HCT116 (cell line): ENCODE results near the gene ARID3A. TPM values are rescaled to one million over a fixed set of nuclear protein-coding genes. Genes with fewer than 3 reads are reported as not detected.

Experiments
- ATAC-seq: fragments of 200-7000 bp; cut with Tn5 transposase; 2 replicates; pipeline ENCODE4 v1.9.1; 2020; ENCODE audit warnings: mild to moderate bottlenecking, moderate library complexity
- BruUV-seq: library from RNA; stranded (reverse); fragments of 400-500 nt; replicated peaks from 2 replicates; lab custom pipeline; 2021; lab: Mats Ljungman, UMichigan
- CTCF ChIA-PET: fragments of 300-600 bp; sonication (Branson Sonifier 250); formaldehyde crosslinking; loops from one replicate; lab custom pipeline; 2021; ENCODE audit warnings: antibody characterized with exemption; lab: Charles Lee
- POLR2A ChIA-PET: fragments of 300-600, 350-600 bp; sonication (Branson Sonifier 250); formaldehyde crosslinking; loops from one replicate; lab custom pipeline; 2021; ENCODE audit warnings: antibody characterized with exemption; lab: Charles Lee
- RAD21 ChIA-PET, 2 experiments: fragments of 300-600 bp; sonication (Branson Sonifier 250); formaldehyde crosslinking; loops; one replicate each; lab custom pipeline; 2023; ENCODE audit warnings: low total read pairs in 2 of 2; ENCODE audit not compliant: uncharacterized antibody in 2 of 2, unreplicated experiment in 2 of 2, low non-redundant PET in 1 of 2; lab: Charles Lee
- DNase-seq: peaks from one replicate; pipeline ENCODE4 v3.0.0-alpha.2; 2010; ENCODE audit warnings: low read depth, low spot score
- H2AFZ ChIP-seq: fragments of 200-600 bp; shearing (Covaris generic), sonication (generic); 2 replicates; pipeline ENCODE4 v1.6.1; 2017; ENCODE audit warnings: low read depth, mixed run types, mixed read lengths, antibody characterized with exemption, low read length; ENCODE audit not compliant: poor library complexity, severe bottlenecking
- H3K27ac ChIP-seq: 2 replicates; pipeline ENCODE4 v1.5.1; 2012; ENCODE audit warnings: low read depth, low read length
- H3K27me3 ChIP-seq: fragments of 200-600 bp; sonication (generic); 2 replicates; pipeline ENCODE4 v1.6.1; 2016; ENCODE audit warnings: mixed run types, low read length, mixed read lengths; ENCODE audit not compliant: insufficient read depth
- H3K36me3 ChIP-seq, 2 experiments: fragments of 200-500 bp in 1 of 2; fragments of 200-600 bp in 1 of 2; sonication (Bioruptor generic) in 1 of 2; sonication (generic) in 1 of 2; 2 replicates each; pipeline versions ENCODE4 v1.5.1 to v1.6.1; 2014 to 2016; ENCODE audit warnings: low read length in 2 of 2, inconsistent platforms in 1 of 2, mixed read lengths in 1 of 2, mixed run types in 1 of 2; ENCODE audit not compliant: insufficient read depth in 2 of 2, control insufficient read depth in 1 of 2
- H3K4me1 ChIP-seq, 2 experiments: fragments of 200-600 bp in 1 of 2; sonication (generic) in 1 of 2; 2 replicates each; pipeline versions ENCODE4 v1.5.1 to v1.6.1; 2012 to 2017; ENCODE audit warnings: low read length in 2 of 2, inconsistent platforms in 1 of 2, mild to moderate bottlenecking in 1 of 2, mixed read lengths in 1 of 2, mixed run types in 1 of 2, moderate library complexity in 1 of 2; ENCODE audit not compliant: insufficient read depth in 2 of 2, control insufficient read depth in 1 of 2
- H3K4me2 ChIP-seq: fragments of 200-600 bp; sonication (generic); 2 replicates; pipeline ENCODE4 v1.6.1; 2017; ENCODE audit warnings: mixed run types, low read length, mixed read lengths
- H3K4me3 ChIP-seq, 2 experiments: fragments of 200-600 bp in 1 of 2; sonication (generic) in 1 of 2; replicated peaks in 1 of 2; 2 replicates each; pipeline ENCODE4 v1.5.1; 2011 to 2016; ENCODE audit warnings: low read length in 2 of 2, control low read depth in 1 of 2, low read depth in 1 of 2, mild to moderate bottlenecking in 1 of 2, mixed read lengths in 1 of 2, mixed run types in 1 of 2
- H3K79me2 ChIP-seq: fragments of 200-600 bp; sonication (generic); 2 replicates; pipeline ENCODE4 v1.6.1; 2017; ENCODE audit warnings: mild to moderate bottlenecking, mixed run types, low read length, moderate library complexity, mixed read lengths; ENCODE audit not compliant: insufficient read depth
- H3K9ac ChIP-seq: fragments of 200-600 bp; sonication (generic); 2 replicates; pipeline ENCODE4 v1.6.1; 2016; ENCODE audit warnings: low read length, mixed read lengths
- H3K9me2 ChIP-seq: fragments of 200-600 bp; sonication (generic), shearing (Covaris generic); 2 replicates; pipeline ENCODE4 v1.6.1; 2017; ENCODE audit warnings: mixed run types, mild to moderate bottlenecking, moderate library complexity; ENCODE audit not compliant: insufficient read depth
- H3K9me3 ChIP-seq, 2 experiments: fragments of 200-500 bp in 1 of 2; fragments of 200-600 bp in 1 of 2; sonication (Bioruptor generic) in 1 of 2; sonication (generic) in 1 of 2; 2 replicates each; pipeline ENCODE4 v1.6.1; 2014 to 2017; ENCODE audit warnings: low read length in 2 of 2, mixed read lengths in 2 of 2, inconsistent platforms in 1 of 2, low read depth in 1 of 2, mild to moderate bottlenecking in 1 of 2, mixed run types in 1 of 2, moderate library complexity in 1 of 2; ENCODE audit not compliant: control insufficient read depth in 1 of 2, insufficient read depth in 1 of 2
- H4K20me1 ChIP-seq: fragments of 200-600 bp; sonication (generic), shearing (Covaris generic); 2 replicates; pipeline ENCODE4 v1.6.1; 2017; ENCODE audit warnings: mixed run types, mild to moderate bottlenecking, moderate library complexity; ENCODE audit not compliant: insufficient read depth
- EZH2 ChIP-seq: fragments of 200-600 bp; sonication (generic); IDR thresholded peaks from 2 replicates; pipeline ENCODE4 v1.6.1; 2017; ENCODE audit warnings: antibody characterized with exemption, mixed run types
- EZH2phosphoT487 ChIP-seq: fragments of 200-600 bp; IDR thresholded peaks from 2 replicates; pipeline ENCODE4 v1.6.1; 2018; ENCODE audit warnings: antibody characterized with exemption, borderline replicate concordance
- MAX ChIP-seq: IDR thresholded peaks from 2 replicates; pipeline ENCODE4 v1.6.1; 2012
- POLR2A ChIP-seq: IDR thresholded peaks from 2 replicates; pipeline ENCODE4 v1.7.0; 2011; ENCODE audit warnings: borderline replicate concordance; ENCODE audit not compliant: insufficient read depth, insufficient read length; ENCODE audit errors: extremely low read depth
- SIN3A ChIP-seq: IDR thresholded peaks from 2 replicates; pipeline ENCODE4 v1.6.1; 2012; ENCODE audit warnings: low read depth
- SRF ChIP-seq: IDR thresholded peaks from 2 replicates; pipeline ENCODE4 v1.6.1; 2012; ENCODE audit warnings: low read depth
- TCF7L2 ChIP-seq: IDR thresholded peaks from 2 replicates; pipeline ENCODE4 v1.7.0; 2011; ENCODE audit warnings: borderline replicate concordance, inconsistent platforms; ENCODE audit not compliant: insufficient read depth, insufficient read length; ENCODE audit errors: extremely low read depth
- ZFX ChIP-seq: fragments of 450-650 bp; IDR thresholded peaks from 2 replicates; pipeline ENCODE4 v1.6.1; 2017
- intact Hi-C: fragments of 100-400 bp; cut with micrococcal nuclease; formaldehyde crosslinking; loops from 2 replicates; pipeline ENCODE4 v1.10.0; 2022
- total RNA-seq: library from RNA; stranded (reverse); gene quantifications from one replicate; pipeline ENCODE4 v1.2.1, GENCODE V29; 2021; ENCODE audit not compliant: unreplicated experiment
- TF ChIP-seq, protein P1 (sequence below), 3 experiments: fragments of 200-600 bp in 1 of 3; sonication (generic) in 1 of 3; IDR thresholded peaks in 2 of 3; conservative IDR thresholded peaks in 1 of 3; 2 replicates each; pipeline ENCODE4 v1.5.1; 2012 to 2017; ENCODE audit warnings: low read depth in 2 of 3, low read length in 2 of 3, antibody characterized with exemption in 1 of 3, borderline replicate concordance in 1 of 3, control low read depth in 1 of 3, mild to moderate bottlenecking in 1 of 3, mixed read lengths in 1 of 3, mixed run types in 1 of 3, moderate library complexity in 1 of 3; ENCODE audit not compliant: insufficient read depth in 1 of 3

ARID3A gene
- total RNA-seq, 1 experiment from 2014 or later = 21.8 TPM

DNA sequence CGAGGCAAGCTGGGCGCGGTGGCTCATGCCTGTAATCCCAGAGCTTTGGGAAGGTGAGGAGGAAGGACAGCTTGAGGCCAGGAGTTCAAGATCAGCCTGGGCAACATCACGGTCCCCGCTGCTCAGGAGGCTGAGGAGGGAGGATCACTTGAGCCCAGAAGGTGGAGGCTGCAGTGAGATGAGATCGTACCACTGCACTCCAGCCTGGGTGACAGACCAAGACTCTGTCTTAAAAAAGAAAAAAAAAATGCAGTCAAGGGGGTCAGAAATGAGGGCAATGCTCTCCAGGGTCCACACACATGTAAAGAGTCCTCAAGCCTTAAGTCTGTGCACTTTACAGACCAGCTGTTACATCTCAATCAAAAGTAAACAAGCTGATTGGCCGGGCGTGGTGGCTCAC is 21.3 kb upstream of the ARID3A start:
- H3K4me2 ChIP-seq = no peak overlapping the region
- DNase-seq = no peak
- H3K36me3 ChIP-seq = peaks cover 0 to under 1% of the 10 kb centered on the region in 2 experiments; a peak in 2 of 4 replicates
- intact Hi-C loops = no loop called here
- no peak overlapping the region for H3K4me3 ChIP-seq
- H2AFZ ChIP-seq = no peak overlapping the region
- H3K9ac ChIP-seq = no peak overlapping the region
- peaks cover 53% of the 10 kb centered on the region for H3K79me2 ChIP-seq
- ChIA-PET RAD21 (no interaction called here), CTCF (interaction anchor here (1.3 kb wide), 1 partner anchor 394 kb away, joined by 3 read pairs; no protein-coding TSS in a partner anchor), POLR2A (no interaction called here)
- no peak for TF ChIP-seq TCF7L2
- TF ChIP-seq EZH2 = no peak
- TF ChIP-seq EZH2phosphoT487 = no peak
- no peak for TF ChIP-seq SRF
- TF ChIP-seq ZFX = no peak
- TF ChIP-seq MAX = no peak
- no peak for TF ChIP-seq SIN3A
- TF ChIP-seq, protein P1, sequence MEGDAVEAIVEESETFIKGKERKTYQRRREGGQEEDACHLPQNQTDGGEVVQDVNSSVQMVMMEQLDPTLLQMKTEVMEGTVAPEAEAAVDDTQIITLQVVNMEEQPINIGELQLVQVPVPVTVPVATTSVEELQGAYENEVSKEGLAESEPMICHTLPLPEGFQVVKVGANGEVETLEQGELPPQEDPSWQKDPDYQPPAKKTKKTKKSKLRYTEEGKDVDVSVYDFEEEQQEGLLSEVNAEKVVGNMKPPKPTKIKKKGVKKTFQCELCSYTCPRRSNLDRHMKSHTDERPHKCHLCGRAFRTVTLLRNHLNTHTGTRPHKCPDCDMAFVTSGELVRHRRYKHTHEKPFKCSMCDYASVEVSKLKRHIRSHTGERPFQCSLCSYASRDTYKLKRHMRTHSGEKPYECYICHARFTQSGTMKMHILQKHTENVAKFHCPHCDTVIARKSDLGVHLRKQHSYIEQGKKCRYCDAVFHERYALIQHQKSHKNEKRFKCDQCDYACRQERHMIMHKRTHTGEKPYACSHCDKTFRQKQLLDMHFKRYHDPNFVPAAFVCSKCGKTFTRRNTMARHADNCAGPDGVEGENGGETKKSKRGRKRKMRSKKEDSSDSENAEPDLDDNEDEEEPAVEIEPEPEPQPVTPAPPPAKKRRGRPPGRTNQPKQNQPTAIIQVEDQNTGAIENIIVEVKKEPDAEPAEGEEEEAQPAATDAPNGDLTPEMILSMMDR (IDR thresholded peaks at IDR 0.05 in 2 of 3, conservative IDR thresholded peaks at IDR 0.05 in 1 of 3; ENCODE audit: borderline replicate concordance in 1 of 3, insufficient read depth in 1 of 3, low read depth in 2 of 3, low read length in 2 of 3) = no peak
- TF ChIP-seq POLR2A = no peak
- no peaks in the 10 kb centered on the region for H3K9me3 ChIP-seq
- peaks cover 15 to 32% of the 10 kb centered on the region in 2 experiments for H3K4me1 ChIP-seq
- H3K9me2 ChIP-seq = no peaks in the 10 kb centered on the region
- no peak for ATAC-seq
- H3K27me3 ChIP-seq = no peaks in the 10 kb centered on the region
- BruUV-seq = no TSS peak
- H3K27ac ChIP-seq = no peak overlapping the region
- H4K20me1 ChIP-seq = peaks cover 4% of the 10 kb centered on the region; the same call in 1 of the 2 replicates
